Measurements from ENCODE around the gene LRRC3B.

Gene LRRC3B

GRCh38 chr3:26714485-26714884 lies 91.9 kb downstream of the LRRC3B start:
- no peak for DNase-seq

GRCh38 chr3:26715431-26715830 lies 92.9 kb downstream of the LRRC3B start:
- no peak for DNase-seq

GRCh38 chr3:26718315-26718714 lies 95.7 kb downstream of the LRRC3B start:
- no peak for DNase-seq

- no peak for DNase-seq
These were observed 96.6 kb downstream of the LRRC3B start for GRCh38 chr3:26719134-26719533.

- DNase-seq: no peak
These were observed 98.5 kb downstream of the LRRC3B start for GRCh38 chr3:26721047-26721446.

GRCh38 chr3:26731843-26732242 lies 109.3 kb downstream of the LRRC3B start:
- no peak for DNase-seq

GRCh38 chr3:26750263-26750662 lies 127.7 kb downstream of the LRRC3B start:
- DNase-seq: no peak

- no peak for DNase-seq
These were observed 129.9 kb downstream of the LRRC3B start for GRCh38 chr3:26752466-26752865.

- no peak for DNase-seq
These were observed 130.5 kb downstream of the LRRC3B start for GRCh38 chr3:26753095-26753494.

GRCh38 chr3:26757978-26758377 lies 135.4 kb downstream of the LRRC3B start:
- no peak for DNase-seq

All from NK-92 treated with Interleukin-12 subunit alpha and Interleukin-12 subunit beta, amount 100 ng/mL, for 24 hours (cell line).